Epithelial cell of esophagus (primary cell): Measurements from ENCODE around the gene PUM1.

Experiments
- DNase-seq: peaks from one replicate; pipeline ENCODE4 v3.0.0; 2010; ENCODE audit warnings: low read depth
- H3K4me3 ChIP-seq: 2 replicates; pipeline ENCODE4 v1.5.1; 2011; ENCODE audit warnings: mild to moderate bottlenecking, low read length, control low read depth
- CTCF ChIP-seq: IDR thresholded peaks from 2 replicates; pipeline ENCODE4 v1.5.1; 2011; ENCODE audit warnings: low read depth, mild to moderate bottlenecking, low read length, control low read depth, inconsistent platforms; ENCODE audit not compliant: insufficient read depth; ENCODE audit errors: missing control alignments

Gene PUM1

GRCh38 chr1:31003613-31004230 lies 61.8 kb downstream of the PUM1 start:
- TF ChIP-seq CTCF = no peak
- DNase-seq = no peak
- no peak overlapping the region for H3K4me3 ChIP-seq

DNA sequence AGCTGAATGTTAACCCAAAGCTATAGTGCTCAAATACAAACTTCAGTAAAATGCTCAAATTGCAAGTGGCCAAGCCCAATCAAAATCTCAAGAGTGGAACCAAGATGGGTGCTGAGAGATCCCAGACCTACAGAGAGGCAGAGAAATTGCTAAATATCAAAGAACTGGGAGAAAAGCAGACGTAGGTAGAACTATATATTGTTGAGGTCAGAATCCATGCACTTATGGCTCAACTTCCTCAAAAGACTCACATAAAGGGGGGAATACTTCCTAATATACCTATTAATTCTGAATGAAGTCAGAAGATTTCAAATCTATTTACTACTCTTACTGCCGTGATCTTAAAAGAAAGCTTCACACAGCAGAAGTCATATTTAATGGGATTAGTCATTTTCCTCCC lies 65.2 kb downstream of the PUM1 start:
- no peak for TF ChIP-seq CTCF
- no peak overlapping the region for H3K4me3 ChIP-seq
- no peak for DNase-seq

GRCh38 chr1:30998887-30999286 lies 66.6 kb downstream of the PUM1 start:
- TF ChIP-seq CTCF = no peak
- no peak overlapping the region for H3K4me3 ChIP-seq
- DNase-seq = no peak

DNA sequence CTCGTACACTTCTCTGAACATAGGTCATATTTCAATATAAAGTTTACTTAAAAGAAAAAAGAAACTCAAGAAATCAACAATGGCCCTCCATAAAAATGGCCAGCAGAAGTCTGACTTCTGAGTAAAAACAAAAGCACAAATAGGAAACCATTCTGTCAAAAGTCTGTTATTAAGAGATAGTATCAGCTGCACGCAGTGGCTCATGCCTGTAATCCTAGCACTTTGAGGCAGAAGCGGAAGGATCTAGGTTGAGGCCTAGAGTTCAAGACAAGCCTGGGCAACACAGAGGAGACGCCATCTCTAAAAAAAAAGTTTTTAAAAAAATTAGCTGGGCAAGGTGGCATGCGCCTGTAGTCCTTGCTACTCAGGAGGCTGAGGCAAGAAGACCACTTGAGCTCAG lies 67.3 kb downstream of the PUM1 start:
- DNase-seq = no peak
- H3K4me3 ChIP-seq = no peak overlapping the region
- TF ChIP-seq CTCF = no peak

DNA sequence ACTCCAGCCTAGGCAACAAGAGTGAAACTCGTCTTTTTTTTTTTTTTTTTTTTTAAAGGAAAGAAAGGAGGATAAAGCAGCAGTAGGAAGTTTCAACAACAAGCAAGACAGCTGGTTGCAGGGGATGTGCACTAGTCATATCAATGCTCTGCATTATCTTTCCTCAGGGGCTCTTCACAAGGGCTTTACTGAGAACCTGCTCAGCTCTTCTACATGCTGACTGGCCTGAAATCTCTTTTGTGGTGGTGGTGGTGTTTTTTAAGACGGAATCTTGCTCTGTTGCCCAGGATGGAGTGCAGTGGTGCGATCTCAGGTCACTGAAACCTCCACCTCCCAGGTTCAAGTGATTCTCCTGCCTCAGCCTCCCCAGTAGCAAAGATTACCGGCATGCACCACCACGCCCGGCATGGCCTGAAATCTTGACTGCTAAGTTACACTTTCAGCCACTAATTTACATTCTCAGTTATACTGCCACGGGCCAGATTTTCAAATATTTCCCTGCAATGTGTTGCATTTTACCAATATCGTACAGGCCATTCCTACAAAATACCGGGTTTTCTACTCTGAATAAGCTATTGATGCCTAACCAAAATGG lies 68.0 kb downstream of the PUM1 start:
- DNase-seq = no peak
- TF ChIP-seq CTCF = no peak
- no peak overlapping the region for H3K4me3 ChIP-seq

DNA sequence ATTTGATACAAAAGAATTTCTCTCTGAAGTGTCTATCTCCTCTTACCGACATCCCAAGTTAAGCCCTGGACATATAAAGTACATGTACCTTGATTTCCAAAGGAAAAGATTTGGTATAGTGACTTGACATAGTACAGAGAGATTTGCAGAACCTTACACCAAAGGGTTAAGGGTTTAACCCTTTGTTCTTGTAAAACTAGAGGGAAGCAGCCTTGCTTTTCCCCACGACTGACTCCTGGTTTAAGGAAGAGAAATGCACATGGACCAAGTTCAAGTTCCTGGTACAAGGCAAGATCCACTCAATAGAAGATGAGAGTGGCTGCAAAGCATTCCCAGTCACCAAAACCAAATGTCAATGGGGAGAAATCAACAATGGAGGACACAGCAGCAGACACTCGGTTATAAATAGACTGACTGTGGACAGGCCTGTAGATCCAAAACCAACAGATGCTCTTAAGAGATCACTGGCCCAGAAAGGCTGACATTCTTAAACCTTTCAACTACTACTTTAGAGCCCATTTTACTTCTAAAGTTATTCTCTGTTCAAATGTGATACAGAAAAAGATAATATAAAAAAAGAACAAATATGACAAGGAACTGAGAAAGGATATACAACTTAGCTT lies 69.4 kb downstream of the PUM1 start:
- no peak overlapping the region for H3K4me3 ChIP-seq
- TF ChIP-seq CTCF = no peak
- no peak for DNase-seq
